Aorta (tissue), 5 donors: ENCODE measurements around the gene UBE2M. TPM values are rescaled to one million over a fixed set of nuclear protein-coding genes. Genes with fewer than 3 reads are reported as not detected.
"Not testable (repeated sequence)": the region's sequence is repeated elsewhere in the genome, so short reads cannot be mapped to it uniquely, and the experiment has no call there.

Experiments
- ATAC-seq: fragments of 200-7000 bp; cut with Tn5 transposase; one replicate; pipeline ENCODE4 v1.9.1; 2022; ENCODE audit warnings: moderate library complexity; ENCODE audit not compliant: low FRiP score
- DNase-seq, 2 donors: peaks; one replicate each; pipeline ENCODE4 v3.0.0-alpha.2; 2020
- H3K27ac ChIP-seq, 2 donors: one replicate each; pipeline ENCODE4 v1.5.1; 2013; ENCODE audit warnings: low read length in 2 of 2, mild to moderate bottlenecking in 2 of 2, moderate library complexity in 2 of 2, control low read depth in 1 of 2, inconsistent platforms in 1 of 2, low read depth in 1 of 2
- H3K27me3 ChIP-seq, 2 donors: one replicate each; pipeline ENCODE4 v1.6.1; 2013; ENCODE audit warnings: control low read depth in 1 of 2, low read length in 1 of 2, mild to moderate bottlenecking in 1 of 2, moderate library complexity in 1 of 2; ENCODE audit not compliant: insufficient read depth in 2 of 2, control insufficient read depth in 1 of 2
- H3K36me3 ChIP-seq, 2 donors: one replicate each; pipeline ENCODE4 v1.6.1; 2013; ENCODE audit warnings: control low read depth in 1 of 2, low read length in 1 of 2, mild to moderate bottlenecking in 1 of 2; ENCODE audit not compliant: insufficient read depth in 2 of 2, control insufficient read depth in 1 of 2
- H3K4me1 ChIP-seq, 2 donors: one replicate each; pipeline ENCODE4 v1.6.1; 2013; ENCODE audit warnings: low read length in 2 of 2, control low read depth in 1 of 2, mild to moderate bottlenecking in 1 of 2, moderate library complexity in 1 of 2; ENCODE audit not compliant: insufficient read depth in 2 of 2, control insufficient read depth in 1 of 2
- H3K4me3 ChIP-seq, 2 donors: one replicate each; pipeline ENCODE4 v1.5.1; 2013; ENCODE audit warnings: low read length in 2 of 2, control low read depth in 1 of 2, mild to moderate bottlenecking in 1 of 2
- H3K9me3 ChIP-seq: one replicate; pipeline ENCODE4 v1.6.1; 2013; ENCODE audit warnings: mild to moderate bottlenecking, low read length; ENCODE audit not compliant: control insufficient read depth
- WGBS, 2 donors: extraction: QIAGEN DNeasy Blood & Tissue Kit; methylation state at CpG; one replicate each; pipeline ENCODE4 v1.1.7; 2013; 5-methylcytosine and 5-hydroxymethylcytosine counted together
- intact Hi-C, 2 donors: fragments of 100-400 bp; cut with DNase I; formaldehyde crosslinking; loops; one replicate each; pipeline versions ENCODE4 v1.14.2 to v1.15.0; 2022
- long read RNA-seq, 2 donors: library from polyadenylated mRNA; unstranded; transcript quantifications; one replicate each; pipeline ENCODE4 v2.0.0, GENCODE V29; 2020 to 2021
- polyA plus RNA-seq, 2 donors: library from polyadenylated mRNA; stranded (reverse); fragments of 200-250 nt; gene quantifications; one replicate each; pipeline ENCODE4 v1.2.3, GENCODE V29; 2013
- total RNA-seq, 2 donors: library from RNA; stranded (reverse); fragmentation: NEBNext Ultra II Directional; extraction: Animal tissue kit (Norgen Biotek cat#: 25700); gene quantifications; one replicate each; pipeline ENCODE4 v1.2.1, GENCODE V29; 2021
- donor health status: healthy with polysubstance abuse.
- donor health status: Bipolar disorder and iron deficiency.
- donor health status: DM: no; HTN: no; CAD: no.
- donor health status: DM: no; HTN: no; CAD: no.
- donor health status: DM: yes; HTN: yes; CAD: no.

The UBE2M gene
- total RNA-seq (10 to 100 TPM; 47.5 to 57.7 TPM), polyA plus RNA-seq (10 to 100 TPM; 47.1 to 51.2 TPM)
- long read RNA-seq, donor 1, partial matches to known transcripts = 1 of 5 reads
- long read RNA-seq, donor 1, other reads (novel, unspliced or antisense) = 0 of 5 reads
- long read RNA-seq, donor 2, transcript UBE2M-201 (6 exons, 1,508 nt) = major isoform, 41 of 49 reads
- long read RNA-seq, donor 2, partial matches to known transcripts = 3 of 49 reads
- long read RNA-seq, donor 2, other reads (novel, unspliced or antisense) = 5 of 49 reads

DNA sequence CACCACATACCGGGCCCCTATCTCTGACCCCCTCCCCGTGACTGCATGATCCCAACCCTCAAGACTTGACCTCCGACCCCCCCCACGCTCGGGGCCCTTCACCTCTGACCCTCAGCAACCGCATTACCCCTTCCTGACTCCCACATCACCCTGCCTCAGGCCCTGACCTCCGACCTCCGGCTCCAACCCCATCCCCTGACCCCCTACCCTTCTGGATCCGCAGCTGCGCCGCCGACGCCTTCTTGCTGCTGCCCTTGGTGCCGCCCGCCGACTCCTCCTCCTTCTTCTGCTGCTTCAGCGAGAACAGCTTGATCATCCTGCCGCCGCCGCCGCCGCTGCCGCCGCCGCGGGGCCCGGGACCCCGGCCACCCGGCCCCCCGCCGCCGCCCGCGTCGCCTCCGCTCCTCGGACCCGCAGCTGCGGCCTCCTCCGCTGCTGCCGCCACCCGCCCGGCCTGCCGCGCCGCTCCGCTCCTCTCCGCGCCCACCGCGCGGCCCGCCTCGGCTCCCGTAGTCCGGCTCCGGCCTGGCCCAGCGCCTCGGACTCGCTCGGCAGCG is at the start of gene UBE2M:
Gene UBE2M (minus strand): TSS at position 546 of the 557 bp plus-strand sequence. CDS start 230 bp downstream, at position 316.
- intact Hi-C loops = loop anchor here in 1 of 2 donors (2.0 kb wide), 1 partner anchor 15 kb away; the partner anchor contains the start of gene MZF1
- Histone ChIP-seq H3K4me3 (peak within 1 kb of the TSS; percentile 65 to 86), H3K9me3 (no peaks in the 10 kb centered on the region), H3K36me3 (no peaks in the 10 kb centered on the region), H3K4me1 (no peaks in the 10 kb centered on the region), H3K27ac (peak within 1 kb of the TSS; percentile 87 to 98), H3K27me3 (no peaks in the 10 kb centered on the region)
- 0 to 1% methylated on average over 41 to 62 of the region's 62 CpGs for WGBS, 2 donors
- DNase-seq (peak; percentile 81 to 89), ATAC-seq (no peak)

DNA sequence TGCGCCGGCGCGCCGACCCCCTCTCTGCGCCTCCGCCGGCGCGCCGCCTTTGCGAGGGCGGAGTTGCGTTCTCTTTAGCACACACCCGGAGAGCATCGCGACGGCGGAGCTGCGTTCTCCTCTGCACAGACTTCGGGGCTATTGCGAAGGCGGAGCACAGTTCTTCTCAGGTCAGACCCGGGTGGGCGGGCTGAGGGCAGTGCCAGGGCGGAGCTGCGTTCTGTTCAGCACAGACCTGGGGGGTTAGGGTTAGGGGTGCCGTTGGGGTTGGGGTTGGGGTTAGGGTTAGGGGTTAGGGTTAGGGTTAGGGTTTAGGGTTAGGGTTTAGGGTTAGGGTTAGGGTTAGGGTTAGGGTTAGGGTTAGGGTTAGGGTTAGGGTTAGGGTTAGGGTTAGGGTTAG is 48.8 kb upstream of the UBE2M start:
- intact Hi-C loops, H3K36me3 ChIP-seq, H3K27ac ChIP-seq, H3K4me3 ChIP-seq, ATAC-seq, H3K27me3 ChIP-seq, H3K4me1 ChIP-seq, H3K9me3 ChIP-seq: not testable (repeated sequence)
- peak; percentile 52 to 77 for DNase-seq
- 87 to 92% methylated on average over 16 to 28 of the region's 28 CpGs for WGBS, 2 donors

DNA sequence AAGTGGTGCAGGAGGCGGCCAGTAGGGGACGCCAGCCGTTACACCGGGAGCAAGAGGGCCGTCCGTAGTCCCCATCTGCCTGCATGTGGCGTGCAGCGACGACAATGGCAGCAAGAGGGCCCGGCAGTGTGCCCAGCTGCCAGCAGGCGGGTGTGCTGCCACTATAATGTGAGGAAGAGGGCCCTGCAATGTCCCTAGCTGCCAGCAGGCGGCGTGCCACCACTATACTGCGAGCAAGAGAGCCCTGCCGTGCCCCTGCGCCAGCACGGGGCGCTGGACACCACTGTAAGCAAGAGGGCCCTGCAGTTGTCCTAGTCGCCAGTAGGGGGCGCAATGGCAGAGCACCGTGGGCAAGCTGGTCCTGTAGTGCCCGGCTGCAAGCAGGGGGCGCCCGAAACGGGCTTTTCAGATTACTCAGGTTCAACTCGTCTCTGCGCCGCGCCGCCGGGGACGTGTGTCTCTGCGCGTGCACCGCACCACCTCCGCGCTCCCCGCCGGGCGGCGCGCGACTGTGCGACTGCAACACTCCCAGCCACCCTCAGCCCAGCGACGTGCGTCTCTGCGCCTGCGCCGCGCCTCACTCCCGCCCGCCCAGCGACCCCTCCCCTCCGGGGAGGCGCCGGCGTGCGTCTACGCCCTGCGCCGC is 48.0 kb upstream of the UBE2M start:
- H3K4me3 ChIP-seq, H3K27ac ChIP-seq, ATAC-seq, H3K27me3 ChIP-seq, H3K4me1 ChIP-seq, H3K9me3 ChIP-seq, intact Hi-C loops, H3K36me3 ChIP-seq: not testable (repeated sequence)
- WGBS, 2 donors = 64 to 77% methylated on average over 41 to 62 of the region's 62 CpGs
- DNase-seq = peak in 1 of 2 donors; percentile 74

DNA sequence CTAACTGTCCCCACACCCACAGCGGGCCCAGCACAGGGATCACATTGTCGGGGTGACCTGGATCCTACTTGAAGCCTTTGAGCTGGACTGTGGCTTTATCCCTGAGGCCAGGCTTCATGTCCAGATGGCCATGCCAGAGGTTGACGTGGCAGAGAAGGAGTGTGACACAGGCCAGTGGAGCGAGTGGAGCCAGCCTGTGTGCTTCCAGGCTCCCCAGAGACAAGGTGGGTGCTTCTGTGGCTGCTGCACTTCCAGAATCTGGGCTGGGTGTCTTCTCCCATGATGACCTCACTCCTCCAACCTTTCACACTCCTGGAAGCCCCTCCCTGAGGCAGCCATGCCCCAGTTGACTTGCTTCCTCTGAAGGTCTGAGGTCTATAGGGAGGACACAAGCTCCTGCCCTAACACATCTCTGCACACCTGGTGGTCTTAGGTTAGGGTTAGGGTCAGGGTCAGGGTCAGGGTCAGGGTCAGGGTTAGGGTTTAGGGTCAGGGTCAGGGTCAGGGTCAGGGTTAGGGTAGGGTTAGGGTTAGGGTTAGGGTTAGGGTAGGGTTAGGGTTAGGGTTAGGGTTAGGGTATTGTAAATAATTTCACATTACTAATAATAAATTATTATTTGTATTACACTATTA is 27.8 kb upstream of the UBE2M start:
- Histone ChIP-seq H3K4me3 (no peak overlapping the region), H3K4me1 (no peaks in the 10 kb centered on the region), H3K27ac (no peak overlapping the region), H3K27me3 (no peaks in the 10 kb centered on the region), H3K36me3 (no peaks in the 10 kb centered on the region), H3K9me3 (no peaks in the 10 kb centered on the region)
- ATAC-seq (no peak), DNase-seq (peak; percentile 42 to 65)
- 89 to 93% methylated on average over 4 of the region's 4 CpGs for WGBS, 2 donors
- intact Hi-C loops = no loop called here

DNA sequence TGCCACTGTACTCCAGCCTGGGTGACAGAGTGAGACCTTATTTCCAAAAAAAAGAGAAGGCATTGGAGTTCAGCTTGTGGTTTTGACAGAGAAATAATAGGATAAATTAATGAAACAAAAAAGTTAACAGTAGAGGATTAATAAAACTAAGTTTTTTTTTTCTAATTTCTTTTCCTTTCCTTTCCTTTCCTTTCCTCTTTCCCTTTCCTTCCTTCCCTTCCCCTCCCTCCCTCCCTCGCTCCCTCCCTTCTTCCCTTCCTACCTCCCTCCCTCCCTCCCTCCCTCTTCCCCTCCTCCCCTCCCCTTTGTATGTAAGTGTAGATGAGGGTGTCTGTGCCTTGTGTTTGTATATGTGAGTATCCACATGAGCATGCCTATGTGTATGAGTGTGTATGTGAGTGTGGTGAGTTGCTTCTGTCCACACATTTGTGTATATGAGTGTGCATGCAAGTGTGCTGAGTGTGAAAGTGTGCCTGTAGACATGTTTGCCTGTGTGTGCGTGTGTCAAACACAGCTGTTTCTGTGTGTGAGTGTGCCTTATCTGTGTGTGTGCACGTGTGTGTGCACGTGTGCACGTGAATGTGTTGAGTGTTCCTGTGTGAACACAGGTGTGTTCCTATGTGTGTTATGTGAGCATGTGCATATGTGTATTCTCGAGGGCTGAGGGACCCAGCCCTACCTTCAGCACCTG is 27.2 kb upstream of the UBE2M start:
- Histone ChIP-seq H3K9me3 (no peaks in the 10 kb centered on the region), H3K27ac (no peak overlapping the region), H3K4me1 (no peaks in the 10 kb centered on the region), H3K4me3 (no peak overlapping the region), H3K27me3 (no peaks in the 10 kb centered on the region), H3K36me3 (no peaks in the 10 kb centered on the region)
- DNase-seq = no peak
- intact Hi-C loops = no loop called here
- no peak for ATAC-seq
- 73 to 82% methylated on average over 6 of the region's 6 CpGs for WGBS, 2 donors

- no peaks in the 10 kb centered on the region for H3K4me1 ChIP-seq
- H3K9me3 ChIP-seq = no peaks in the 10 kb centered on the region
- WGBS, 2 donors = 84 to 85% methylated on average over 9 of the region's 9 CpGs
- no peaks in the 10 kb centered on the region for H3K27me3 ChIP-seq
- H3K4me3 ChIP-seq = no peak overlapping the region
- intact Hi-C loops = no loop called here
- H3K36me3 ChIP-seq = no peaks in the 10 kb centered on the region
- DNase-seq (no peak), ATAC-seq (no peak)
- H3K27ac ChIP-seq = no peak overlapping the region
Measured at GRCh38 chr19:58584498-58585441, 26.4 kb upstream of the UBE2M start.

DNA sequence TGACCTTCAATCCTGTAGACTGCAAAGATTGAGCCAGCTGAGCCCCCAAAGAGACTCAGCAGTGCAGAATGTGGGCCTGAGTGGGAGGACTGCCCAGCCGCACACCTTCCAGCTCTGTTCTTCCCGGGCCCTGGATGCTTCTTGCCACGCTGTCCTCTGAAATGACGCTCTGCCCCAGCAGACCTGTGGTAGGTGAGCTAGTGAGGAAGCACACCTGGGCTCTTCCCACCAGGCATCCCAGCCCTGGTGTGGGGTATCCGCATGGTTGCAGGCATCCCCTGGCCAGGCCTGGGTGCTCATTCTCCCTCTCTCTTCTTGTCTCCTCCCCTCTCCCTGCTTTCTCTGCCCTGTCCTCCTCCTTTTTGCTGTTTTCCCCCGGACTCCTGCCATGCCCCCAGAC is 24.6 kb upstream of the UBE2M start:
- Histone ChIP-seq H3K27ac (no peak overlapping the region), H3K27me3 (no peaks in the 10 kb centered on the region), H3K36me3 (no peaks in the 10 kb centered on the region), H3K9me3 (no peaks in the 10 kb centered on the region), H3K4me3 (no peak overlapping the region), H3K4me1 (no peaks in the 10 kb centered on the region)
- 94 to 96% methylated on average over 6 of the region's 6 CpGs for WGBS, 2 donors
- ATAC-seq (no peak), DNase-seq (peak in 1 of 2 donors; percentile 41)
- intact Hi-C loops = no loop called here
